Ishikawa (cell line): ENCODE data around the gene PYDC1.

Experiments used
- CREB1 ChIP-seq: IDR thresholded peaks from 2 replicates; pipeline ENCODE4 v1.6.1; 2012; ENCODE audit warnings: low read depth
- FOXM1 ChIP-seq: IDR thresholded peaks from 2 replicates; pipeline ENCODE4 v1.6.1; 2012; ENCODE audit warnings: low read depth, borderline replicate concordance
- NFIC ChIP-seq: IDR thresholded peaks from 2 replicates; pipeline ENCODE4 v1.6.1; 2012
- REST ChIP-seq: IDR thresholded peaks from 2 replicates; pipeline ENCODE4 v1.6.1; 2012; ENCODE audit warnings: low read depth, mild to moderate bottlenecking
- TAF1 ChIP-seq: IDR thresholded peaks from 2 replicates; pipeline ENCODE4 v1.6.1; 2012; ENCODE audit warnings: low read depth, mild to moderate bottlenecking
- TEAD4 ChIP-seq: IDR thresholded peaks from 2 replicates; pipeline ENCODE4 v1.6.1; 2012
- USF1 ChIP-seq: IDR thresholded peaks from 2 replicates; pipeline ENCODE4 v1.6.1; 2012
- YY1 ChIP-seq: IDR thresholded peaks from 2 replicates; pipeline ENCODE4 v1.6.1; 2012; ENCODE audit warnings: low read depth

- TF ChIP-seq USF1 (no peak), TEAD4 (no peak), REST (no peak), TAF1 (no peak), CREB1 (no peak), FOXM1 (no peak), NFIC (no peak), YY1 (no peak)
Observed at GRCh38 chr16:31243734-31244670, 27.1 kb upstream of the PYDC1 start.
